HG03521 (cell line): ENCODE measurements around the gene OR3A3.
"Not testable (repeated sequence)": the region's sequence is repeated elsewhere in the genome, so short reads cannot be mapped to it uniquely, and the experiment has no call there.

Experiments
- ATAC-seq: cut with Tn5 transposase; IDR thresholded peaks from one replicate; pipeline ENCODE4 v1.9.1; 2021; ENCODE audit warnings: mild to moderate bottlenecking, moderate library complexity; ENCODE audit not compliant: unreplicated experiment

OR3A3 gene

DNA sequence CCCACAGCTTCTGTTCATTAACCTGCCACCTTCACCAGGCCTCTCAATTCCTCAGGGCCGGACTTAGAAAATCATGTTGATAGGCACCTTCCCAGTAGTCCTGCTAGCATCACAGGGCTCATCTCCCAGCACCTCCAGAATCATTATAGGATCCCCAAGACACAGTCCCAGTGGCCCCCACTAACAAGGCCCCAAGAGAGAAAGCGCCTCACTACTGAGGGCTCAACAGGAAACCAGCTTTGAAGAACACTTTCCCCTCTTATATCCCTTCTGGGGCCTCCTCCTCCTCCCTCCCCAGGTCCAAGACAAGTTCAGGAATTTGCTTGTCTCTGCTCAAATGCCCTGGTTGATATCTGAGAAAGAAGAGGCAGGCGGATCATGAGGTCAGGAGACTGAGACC, at the start of gene OR3A3:
OR3A3 (plus strand) TSS at position 301 of the 400 bp plus-strand sequence.
- ATAC-seq: no peak

- ATAC-seq: not testable (repeated sequence)
Measured at GRCh38 chr17:3371167-3371566, 40.0 kb upstream of the OR3A3 start.

DNA sequence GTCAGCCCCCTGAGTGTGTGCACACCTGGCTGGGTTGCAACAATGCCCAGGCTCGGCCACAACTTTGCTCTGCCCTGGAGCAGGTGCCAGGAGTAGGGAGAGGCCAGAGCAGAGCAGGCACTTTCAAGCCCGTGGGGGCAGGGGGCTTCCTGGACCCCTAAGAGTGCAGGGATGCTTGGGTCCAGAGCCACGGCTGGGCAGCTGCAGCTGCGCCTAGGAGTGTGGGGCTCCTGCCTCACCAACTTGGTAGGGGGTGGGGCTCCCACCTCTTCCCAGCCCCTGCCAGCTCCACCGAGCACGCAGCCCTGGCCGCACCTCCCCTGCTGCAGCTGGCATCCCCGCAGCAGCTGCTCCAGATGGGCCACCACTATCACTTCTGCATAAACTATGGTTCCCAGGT, 32.8 kb upstream of the OR3A3 start:
- no peak for ATAC-seq

GRCh38 chr17:3381957-3382356, 29.2 kb upstream of the OR3A3 start:
- ATAC-seq: no peak

DNA sequence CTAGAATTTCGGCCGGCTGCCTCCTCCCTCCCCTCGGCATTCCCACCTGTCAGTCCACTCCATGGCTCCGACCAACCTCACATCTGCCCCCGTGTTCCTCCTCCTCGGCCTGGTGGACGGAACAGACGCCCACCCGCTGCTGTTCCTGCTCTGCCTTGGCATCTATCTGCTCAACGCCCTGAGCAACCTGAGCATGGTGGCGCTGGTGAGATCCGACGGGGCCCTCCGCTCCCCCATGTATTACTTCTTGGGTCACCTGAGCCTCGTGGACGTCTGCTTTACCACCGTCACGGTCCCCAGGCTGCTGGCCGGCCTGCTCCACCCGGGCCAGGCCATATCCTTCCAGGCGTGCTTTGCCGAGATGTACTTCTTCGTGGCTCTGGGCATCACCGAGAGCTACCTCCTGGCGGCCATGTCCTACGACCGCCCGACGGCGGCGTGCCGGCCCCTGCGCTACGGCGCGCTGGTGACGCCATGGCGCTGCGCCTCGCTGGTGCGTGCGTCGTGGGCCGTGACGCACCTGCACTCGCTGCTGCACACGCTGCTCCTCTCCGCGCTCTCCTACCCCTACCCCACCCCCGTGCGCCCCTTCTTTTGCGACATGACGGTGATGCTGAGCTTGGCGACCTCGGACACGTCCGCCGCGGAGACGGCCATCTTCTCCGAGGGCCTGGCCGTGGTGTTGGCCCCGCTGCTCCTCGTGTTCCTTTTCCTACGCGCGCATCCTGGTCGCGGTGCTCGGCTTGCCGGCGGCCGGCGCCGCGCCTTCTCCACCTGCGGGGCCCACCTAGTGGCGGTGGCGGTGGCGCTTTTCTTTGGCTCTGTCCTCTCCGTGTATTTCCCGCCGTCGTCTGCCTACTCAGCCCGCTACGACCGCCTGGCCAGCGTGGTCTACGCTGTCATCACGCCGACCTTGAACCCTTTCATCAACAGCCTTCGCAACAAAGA, 25.0 kb upstream of the OR3A3 start, which contains the start of gene OR3A2:
OR3A2 (minus strand) TSS at position 440 of the 948 bp plus-strand sequence.
- no peak for ATAC-seq

DNA sequence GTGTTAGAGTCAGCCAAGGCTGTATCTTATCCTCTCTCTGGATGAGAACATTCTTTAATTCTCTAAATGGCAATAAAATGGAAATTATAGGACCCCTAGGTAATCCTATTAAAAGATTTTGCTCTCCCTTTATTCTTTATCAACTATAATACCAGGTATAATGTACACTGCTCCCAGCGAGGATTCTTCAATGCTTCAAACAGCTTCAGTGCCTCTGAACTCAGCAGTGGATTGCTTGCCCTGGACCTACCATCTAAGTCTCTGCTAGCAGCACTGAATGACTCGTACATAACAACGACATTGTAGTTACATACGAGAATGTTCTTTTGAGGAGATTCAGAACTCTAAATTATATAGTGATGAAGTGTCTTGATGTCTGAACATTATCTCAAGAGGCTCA, 21.4 kb upstream of the OR3A3 start:
- no peak for ATAC-seq

GRCh38 chr17:3397801-3398200, 13.4 kb upstream of the OR3A3 start:
- ATAC-seq: not testable (repeated sequence)

- ATAC-seq: no peak
Measured at GRCh38 chr17:3398310-3398709, 12.9 kb upstream of the OR3A3 start, which contains the start of gene OR1E1. OR1E1 (minus strand) TSS chr17:3398410; CDS start chr17:3398410, 0 bp downstream.

GRCh38 chr17:3400055-3400454, 11.1 kb upstream of the OR3A3 start:
- no peak for ATAC-seq

DNA sequence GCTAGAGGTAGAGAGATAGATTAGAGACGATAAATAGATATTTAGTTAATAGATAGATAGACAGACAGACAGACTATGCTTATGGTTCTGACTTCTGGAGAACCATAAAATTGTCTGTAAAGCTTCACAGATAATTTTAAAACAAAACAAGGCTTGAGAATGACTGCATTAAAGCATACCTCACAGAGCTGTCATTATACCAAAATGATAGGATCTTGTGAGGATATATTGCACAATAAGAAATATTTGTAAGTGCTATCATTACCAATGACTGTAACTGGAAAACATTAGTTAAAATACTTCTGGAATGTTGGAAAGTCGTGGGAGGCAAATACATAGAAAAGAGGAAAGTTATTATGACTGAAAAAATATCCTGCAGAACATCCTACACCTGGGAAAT, 9.4 kb upstream of the OR3A3 start:
- no peak for ATAC-seq

DNA sequence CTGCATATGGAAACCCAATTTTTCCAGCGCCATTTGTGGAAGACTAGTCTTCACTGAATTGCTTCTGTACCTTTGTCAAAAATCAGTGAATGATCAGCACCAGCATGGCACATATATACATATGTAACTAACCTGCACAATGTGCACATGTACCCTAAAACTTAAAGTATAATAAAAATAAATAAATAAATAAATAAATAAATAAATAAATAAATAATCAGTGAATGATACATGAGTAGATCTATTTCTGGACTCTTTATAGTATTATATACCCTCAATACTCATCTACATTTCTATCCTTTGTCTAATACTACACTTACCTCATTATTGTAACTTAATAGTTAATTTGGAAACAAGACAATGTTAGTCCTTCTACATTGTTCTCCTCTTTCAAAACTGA, 7.3 kb upstream of the OR3A3 start:
- ATAC-seq: not testable (repeated sequence)

- ATAC-seq: not testable (repeated sequence)
Measured at GRCh38 chr17:3412216-3412615, 1.0 kb downstream of the OR3A3 start.

GRCh38 chr17:3415610-3416009, 4.4 kb downstream of the OR3A3 start:
- no peak for ATAC-seq

DNA sequence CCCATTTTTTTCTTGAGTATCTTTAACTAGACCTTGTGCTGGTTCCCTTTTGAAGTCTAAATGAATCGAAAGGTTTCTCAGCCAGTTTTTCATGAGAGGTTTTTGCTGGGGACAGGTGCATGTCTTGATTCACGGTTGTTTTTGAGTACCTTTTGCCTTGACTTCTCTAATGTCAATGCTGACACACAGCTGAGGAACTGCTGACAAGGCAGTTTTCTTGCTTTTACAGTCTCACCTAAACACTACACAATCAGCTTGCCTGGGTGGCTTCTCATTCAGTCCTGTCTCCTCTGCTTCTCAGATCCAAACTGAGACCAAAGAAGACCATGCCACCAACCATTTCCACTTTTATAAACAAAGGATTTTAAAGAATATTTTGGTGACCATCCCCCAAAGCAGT, 7.1 kb downstream of the OR3A3 start:
- no peak for ATAC-seq

DNA sequence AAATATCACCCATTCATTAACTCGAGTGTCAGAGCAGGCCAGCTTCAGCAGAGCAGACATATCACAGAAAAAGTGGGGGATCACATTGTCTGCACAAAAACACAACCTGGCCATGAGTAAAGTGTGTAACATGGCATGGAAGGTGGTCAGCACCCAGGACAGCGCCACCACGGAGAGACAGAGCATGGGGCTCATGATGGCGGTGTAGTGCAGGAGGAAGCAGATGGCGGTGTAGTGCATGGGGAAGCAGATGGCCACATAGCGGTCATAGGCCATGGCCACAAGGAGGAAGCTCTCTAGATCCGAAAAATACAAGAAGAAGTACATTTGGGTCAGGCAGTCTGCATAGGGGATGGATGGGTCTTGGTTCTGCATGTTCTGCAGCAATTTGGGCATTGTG, 22.0 kb downstream of the OR3A3 start:
- ATAC-seq: not testable (repeated sequence)

- no peak for ATAC-seq
Measured at GRCh38 chr17:3433741-3434140, 22.6 kb downstream of the OR3A3 start, which contains the start of gene OR1E2. OR1E2 (minus strand) TSS chr17:3433841; CDS start chr17:3433841, 0 bp downstream.

GRCh38 chr17:3438368-3438767, 27.2 kb downstream of the OR3A3 start:
- no peak for ATAC-seq

GRCh38 chr17:3440451-3440850, 29.3 kb downstream of the OR3A3 start:
- ATAC-seq: no peak

GRCh38 chr17:3447625-3448024, 36.5 kb downstream of the OR3A3 start:
- ATAC-seq: no peak

DNA sequence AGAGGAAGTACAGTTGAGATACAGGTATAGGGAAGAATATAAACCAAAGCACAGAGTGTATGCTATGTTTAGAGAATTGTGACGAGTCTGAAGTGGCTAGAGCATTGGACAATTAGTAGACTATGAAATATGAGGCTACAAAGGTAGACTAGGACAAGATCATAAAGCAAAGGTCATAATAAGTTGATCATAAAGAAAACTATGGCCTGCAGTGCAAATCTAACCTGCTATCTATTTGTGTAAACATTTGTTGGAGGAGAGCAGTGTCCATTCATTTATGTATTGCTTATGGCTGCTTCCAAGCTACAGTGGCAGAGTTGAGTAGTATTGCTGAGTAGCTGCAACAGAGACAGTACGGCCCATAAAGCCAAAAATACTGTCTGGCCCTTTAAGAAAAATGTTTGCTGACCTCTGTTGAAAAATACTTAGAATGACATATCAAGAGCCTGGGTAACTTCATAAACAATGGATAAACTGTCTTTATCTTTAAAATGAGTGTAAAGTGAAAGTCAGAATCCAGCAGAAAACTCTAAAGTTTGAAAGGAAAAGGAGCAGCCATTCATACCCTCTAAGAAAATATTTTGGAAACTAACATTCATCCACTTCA, 37.0 kb downstream of the OR3A3 start:
- ATAC-seq: no peak

DNA sequence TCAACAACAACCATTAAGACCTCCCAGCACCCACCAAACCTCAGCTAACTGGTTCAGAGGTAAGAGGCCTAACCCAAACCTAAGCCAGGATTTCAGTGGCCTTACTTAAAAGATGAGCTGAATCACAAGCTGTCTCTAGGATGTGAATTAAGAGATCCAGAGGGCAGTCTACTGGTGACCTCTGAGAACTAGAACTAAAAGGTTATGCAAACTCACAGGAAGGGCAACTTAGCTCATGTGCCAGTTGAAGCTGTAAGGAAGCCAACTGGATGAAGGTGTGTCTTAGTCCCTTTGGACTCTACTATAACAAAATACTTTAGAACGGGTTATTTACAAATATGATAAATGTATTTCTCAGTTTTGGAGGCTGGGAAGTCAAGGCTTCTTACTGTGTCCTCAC, 55.2 kb downstream of the OR3A3 start:
- ATAC-seq: not testable (repeated sequence)

DNA sequence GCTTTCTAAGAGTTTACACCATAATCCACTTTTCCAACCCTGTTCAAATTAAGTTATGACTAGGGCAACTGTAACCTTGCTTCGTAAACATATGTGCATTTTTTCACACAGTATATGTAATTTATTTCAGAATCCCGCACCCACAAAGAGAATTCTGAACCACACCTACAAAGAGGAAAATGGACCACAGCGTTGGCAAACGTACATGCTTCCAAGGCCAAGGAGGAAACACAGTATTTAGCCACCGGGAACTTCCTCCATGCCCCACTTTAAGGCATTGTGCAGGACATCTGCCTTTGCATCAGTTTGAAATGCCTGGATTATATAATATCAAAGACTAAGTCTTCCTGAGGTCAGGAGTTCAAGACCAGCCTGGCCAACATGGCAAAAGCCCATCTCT, 58.4 kb downstream of the OR3A3 start:
- no peak for ATAC-seq
